GM21423 (cell line): Measurements from ENCODE around the gene C15orf39.
"Not testable (repeated sequence)": the region's sequence is repeated elsewhere in the genome, so short reads cannot be mapped to it uniquely, and the experiment has no call there.

Experiments used
- ATAC-seq: cut with Tn5 transposase; IDR thresholded peaks from one replicate; pipeline ENCODE4 v1.9.1; 2021; ENCODE audit warnings: mild to moderate bottlenecking, moderate library complexity; ENCODE audit not compliant: unreplicated experiment

C15orf39 gene

DNA sequence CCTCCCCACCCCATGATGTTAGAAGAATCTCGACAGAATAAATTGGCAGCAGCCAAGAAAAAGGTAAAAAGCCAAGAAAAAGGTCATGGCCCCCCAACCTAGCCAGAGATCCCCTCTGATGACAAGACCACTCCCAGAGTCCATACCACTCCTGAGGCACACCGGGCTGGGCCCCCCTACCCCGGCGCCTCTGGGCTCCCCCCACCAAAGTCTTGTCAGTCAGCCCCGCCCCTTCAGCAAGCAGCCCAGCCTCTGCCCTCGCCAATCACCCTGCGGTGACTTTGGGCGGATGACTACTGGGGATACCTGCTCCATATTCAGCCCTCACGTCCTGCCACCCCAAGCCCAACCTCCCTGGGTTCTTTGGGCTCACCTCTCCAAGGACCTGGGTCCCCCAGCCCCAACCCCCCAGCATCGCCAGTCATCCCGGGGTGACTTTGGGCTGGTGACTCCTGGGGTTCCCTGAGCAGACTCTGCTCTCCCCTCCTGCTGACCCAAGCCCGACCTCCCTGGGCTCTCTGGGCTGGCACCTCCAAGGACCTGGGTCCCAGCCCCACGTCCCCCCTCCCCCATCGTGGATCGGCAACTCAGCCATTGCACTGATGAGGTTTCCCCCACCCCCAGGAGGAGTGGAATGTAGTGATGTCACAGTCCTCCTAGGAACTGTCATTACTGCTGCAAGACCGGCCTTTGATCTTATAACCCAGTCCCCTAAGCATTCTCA is 57.1 kb downstream of the C15orf39 start:
- ATAC-seq: not testable (repeated sequence)

DNA sequence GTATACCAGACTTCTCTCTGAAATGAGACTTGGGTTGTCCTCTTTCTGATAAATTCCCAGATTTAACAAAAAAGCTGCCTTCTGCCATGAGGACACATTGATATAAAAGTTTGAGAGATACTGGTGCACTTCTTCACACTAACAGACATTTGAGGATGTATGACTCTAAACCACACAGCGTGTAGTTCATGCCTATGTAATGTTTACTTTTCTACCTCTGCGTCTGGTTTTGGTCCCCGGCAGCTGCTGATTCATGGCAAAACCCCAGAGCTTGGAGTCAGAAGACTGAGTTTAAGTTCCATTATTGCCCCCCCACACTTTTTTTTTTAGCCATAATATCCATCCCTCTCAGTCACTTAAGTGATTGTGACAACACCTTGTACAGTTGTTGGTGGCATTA is 58.2 kb downstream of the C15orf39 start:
- ATAC-seq: not testable (repeated sequence)
